Eye (tissue), 1 donor: ENCODE results near the gene SSU72.
"Not testable (repeated sequence)": the region's sequence is repeated elsewhere in the genome, so short reads cannot be mapped to it uniquely, and the experiment has no call there.

Source experiments
- DNase-seq: peaks from one replicate; pipeline ENCODE4 v3.0.0-alpha.2; 2015

SSU72 gene

DNA sequence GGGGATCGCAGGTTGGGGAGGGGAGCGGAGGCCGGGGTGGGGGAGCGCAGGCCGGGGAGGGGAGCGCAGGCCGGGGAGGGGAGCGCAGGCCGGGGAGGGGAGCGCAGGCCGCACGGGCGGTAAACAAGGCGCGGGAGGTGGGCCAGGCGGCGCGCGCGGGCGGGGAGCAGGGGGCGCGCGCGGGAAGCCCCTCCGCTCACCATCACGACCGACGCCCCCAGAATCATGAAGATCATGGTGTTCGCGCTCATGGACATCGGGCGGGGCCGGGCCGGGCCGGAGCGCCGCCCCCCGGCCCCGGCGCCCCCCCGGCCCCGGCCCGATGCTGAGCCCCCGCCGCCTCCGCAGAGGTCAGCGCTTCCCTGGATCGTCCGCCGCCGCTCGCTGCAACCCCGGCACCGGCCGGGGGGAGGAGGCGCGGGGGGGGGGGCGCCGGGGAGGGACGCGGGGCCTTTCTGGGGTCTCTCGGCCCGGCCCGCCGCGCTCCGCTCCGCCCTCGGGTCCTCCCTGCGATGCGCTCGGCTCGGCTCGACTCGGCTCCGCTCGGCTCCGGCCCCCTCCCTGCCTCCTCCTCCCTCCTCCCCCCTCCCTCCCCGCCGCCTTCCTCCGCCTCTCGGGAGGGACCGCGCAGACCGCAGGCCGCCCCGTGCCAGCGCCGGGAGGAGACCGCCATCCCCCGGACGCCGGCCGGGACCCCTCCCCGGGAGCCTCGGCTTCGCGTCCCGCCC is 34.4 kb downstream of the SSU72 start, which contains the start of gene TMEM240:
Gene TMEM240 (minus strand): TSS at position 535 of the 728 bp plus-strand sequence. CDS start 278 bp downstream, at position 257.
- DNase-seq, result peak; percentile 93

DNA sequence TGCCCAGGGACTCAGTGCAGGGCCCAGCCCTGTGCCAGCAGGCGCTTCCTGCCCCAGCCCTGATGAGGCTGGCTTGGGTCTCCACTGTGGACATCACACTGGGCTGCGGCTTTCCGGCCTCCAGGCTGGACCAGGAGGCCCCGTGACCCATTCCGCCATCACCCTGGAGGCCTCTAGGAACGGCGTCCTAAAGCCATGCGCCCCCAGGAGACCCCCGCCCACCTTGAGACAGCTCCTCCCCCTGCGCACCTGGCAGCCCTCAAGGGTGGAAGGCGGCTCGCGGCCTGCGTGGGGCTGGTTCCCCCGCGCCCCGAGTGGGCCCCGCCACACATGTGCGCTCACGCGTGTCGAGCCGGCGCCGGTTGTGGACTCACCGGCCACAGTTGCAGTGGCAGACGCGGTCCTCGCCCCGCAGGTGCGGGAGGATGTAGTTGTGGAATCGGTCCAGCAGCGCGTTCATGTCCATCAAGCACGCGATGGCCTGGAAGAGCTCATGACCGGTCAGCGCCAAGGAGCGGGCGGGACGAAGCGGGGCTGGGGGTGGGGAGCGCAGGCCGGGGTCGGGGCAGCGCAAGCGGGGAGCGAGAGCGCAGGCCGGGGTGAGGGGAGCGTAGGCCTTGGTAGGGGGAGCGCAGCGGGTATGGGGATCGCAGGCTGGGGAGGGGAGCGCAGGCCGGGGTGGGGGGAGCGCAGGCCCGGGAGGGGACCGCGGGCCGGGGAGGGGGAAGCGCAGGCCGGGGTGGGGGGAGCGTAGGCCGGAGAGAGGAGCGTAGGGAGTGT is 35.2 kb downstream of the SSU72 start:
- peak; percentile 75 for DNase-seq

DNA sequence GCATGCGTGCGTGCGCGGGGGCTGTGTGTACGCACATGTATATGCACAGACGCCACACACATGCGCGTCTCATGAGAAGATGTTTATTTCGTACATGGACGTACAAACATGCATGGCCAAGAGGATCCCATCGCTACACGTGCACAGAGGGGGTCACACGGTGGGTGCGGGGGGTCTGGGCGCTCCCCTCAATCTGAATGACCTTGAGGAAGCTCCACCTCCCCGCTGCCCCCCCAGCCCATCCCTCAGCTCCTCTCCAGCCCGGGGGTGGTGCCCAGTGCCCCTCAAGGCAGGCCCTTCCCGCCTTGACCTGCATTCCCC is 35.7 kb downstream of the SSU72 start:
- DNase-seq, result no peak

DNA sequence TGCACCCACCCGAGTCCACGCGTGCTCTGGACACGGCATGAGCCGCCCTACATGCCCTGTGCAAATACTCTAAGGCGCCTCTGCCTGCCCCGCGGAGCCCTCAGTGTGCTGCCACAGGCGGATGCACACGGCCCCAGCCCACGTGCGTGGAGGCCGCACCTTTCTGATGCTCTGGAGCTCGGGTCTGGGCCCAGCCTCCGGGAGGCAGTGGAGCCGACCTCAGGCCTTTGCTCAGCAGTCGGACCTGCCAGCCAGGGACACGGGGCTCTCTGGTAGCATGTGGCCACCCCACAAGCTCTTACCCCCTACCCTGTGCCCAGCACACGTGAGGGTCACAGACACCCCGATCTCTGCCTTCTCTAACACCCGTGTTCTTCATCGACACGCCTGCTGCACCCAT is 36.3 kb downstream of the SSU72 start:
- DNase-seq, result no peak

DNA sequence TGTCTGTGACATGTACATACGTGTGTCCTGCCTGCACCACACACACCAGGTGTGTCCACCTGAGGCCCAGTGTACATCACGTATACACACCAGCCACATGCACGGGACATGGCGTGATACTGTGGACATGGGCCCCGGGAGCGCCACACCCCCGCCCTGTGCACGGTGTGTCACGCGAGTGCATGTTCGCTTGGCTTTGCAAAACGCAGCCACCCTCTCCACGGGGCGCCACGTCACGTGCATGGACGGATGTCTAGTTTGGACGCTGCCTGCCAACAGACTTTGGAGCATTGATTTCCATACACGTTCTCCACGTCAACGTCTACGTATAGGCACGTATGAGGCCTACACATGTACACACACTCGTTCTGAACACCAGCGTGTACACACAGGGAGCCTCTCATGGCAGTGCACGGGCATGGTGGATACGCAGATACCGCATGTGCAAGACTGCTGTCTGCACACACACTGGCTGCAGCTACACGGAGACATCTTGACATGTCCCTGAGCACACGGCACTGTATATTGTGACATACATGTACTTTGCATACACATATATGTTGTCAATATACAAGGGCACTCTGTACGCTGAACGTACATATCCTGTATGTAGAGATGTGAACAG is 36.9 kb downstream of the SSU72 start:
- no peak for DNase-seq

DNA sequence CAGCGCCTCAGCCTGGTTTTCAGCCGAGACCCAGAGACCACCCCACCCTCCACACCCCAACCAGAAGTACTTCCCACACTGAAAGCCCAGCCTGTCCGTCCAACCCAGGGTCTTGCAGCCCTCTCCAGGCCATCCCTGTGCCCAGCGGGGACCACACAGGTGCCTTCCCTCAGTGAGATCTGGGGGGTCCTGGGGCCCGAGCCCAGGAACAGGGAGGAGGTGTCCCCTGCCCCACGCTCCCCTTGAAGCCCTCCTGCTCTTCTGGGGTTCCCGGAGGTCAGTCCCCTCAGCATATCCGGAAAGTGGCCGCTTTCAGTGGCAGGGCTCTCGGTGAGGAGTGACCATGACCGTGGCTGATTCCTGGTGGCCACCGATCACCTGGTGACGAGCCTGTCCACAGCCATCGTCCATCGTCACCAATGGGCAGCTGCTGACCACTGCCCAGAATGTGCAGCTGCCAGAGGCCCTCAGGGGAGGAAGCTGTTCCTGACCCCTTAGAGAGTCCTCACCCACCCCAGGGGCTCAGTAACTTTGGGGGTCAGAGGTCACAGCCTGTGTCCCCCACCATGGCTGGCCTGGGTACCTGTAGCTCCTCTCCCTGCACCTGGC is 37.6 kb downstream of the SSU72 start:
- no peak for DNase-seq

DNA sequence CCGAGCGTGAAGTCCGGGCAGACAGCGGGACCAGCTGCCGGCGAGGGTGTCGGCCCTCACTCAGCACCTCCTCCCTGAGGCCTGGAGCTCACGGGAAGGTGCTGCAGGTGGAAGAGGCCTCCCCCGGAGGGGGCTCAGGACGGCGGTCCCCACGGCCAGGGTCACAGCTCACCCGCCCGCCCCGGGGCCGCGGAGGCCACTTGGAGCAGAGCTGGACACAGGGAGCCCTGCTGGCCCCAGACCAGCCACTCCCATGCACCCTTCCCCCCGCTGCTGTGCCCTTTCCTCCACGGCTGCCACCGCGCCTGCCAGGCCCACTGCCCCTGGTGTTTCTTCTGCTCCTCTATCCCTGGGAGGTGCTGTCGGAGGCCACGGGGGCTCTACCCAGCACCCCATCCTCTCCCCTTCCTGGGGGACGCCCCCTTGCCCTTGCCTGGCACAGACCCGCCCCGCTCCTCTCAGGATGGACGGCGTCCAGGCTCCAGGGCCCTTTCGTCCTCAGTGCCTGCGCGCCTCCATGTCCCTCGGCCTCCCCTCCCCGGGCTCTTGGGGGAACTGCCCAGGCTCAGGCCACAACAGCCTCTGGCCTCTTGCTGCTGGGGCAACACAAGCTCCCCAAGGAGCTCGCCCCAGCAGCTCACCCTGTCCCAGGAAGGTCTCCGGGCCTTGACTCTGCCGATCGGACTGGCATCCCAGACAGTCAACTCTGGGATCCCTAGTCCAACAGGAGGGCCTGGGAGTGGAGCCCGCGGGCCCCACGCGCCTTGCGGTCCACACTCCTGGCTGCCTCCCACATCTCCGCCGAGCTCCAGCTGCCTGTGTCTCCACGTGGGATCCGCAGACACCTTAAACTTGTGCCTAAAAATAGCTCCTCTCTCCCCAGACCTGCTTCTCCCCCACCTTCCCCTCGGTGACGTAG is 38.4 kb downstream of the SSU72 start:
- DNase-seq, result no peak

DNA sequence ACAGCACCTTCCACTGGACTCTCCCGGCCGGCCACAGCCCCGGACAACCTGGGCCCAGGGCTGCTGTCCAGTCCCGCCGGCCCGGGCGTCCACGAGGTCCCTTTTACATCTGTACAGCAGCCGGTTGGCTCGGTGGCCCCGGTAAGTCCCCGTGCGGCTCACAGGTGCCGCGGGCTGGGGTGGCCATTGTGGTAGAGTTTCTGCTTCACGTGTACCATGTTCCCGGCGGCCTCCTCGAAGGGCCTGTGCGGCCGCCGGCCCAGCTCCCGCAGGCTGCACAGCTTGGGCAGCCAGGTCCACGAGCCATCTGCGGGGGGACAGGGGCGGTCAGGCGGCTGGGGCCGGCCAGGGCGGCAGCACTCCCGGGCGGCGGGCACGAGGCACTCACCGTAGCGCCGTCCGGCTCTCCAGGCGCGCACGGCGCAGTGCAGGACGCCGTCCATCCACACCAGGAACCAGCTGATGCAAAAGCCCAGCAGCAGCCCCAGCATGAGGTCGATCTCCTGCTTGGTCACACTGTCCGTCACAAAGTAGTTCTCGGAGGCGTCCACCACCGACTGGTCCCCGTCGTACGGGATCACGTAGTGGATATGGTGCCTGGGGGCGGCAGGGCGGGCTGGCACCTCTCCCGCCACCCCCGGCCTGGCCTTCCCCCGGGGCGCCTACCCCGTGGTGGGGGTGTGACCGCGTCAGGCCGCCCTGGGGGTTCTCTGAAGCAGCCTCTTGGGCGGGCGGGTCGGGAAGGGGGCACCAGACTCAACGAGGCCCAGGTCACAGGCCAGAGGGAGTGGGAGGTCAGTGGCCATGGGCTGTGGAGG is 39.3 kb downstream of the SSU72 start:
- DNase-seq, result no peak

DNA sequence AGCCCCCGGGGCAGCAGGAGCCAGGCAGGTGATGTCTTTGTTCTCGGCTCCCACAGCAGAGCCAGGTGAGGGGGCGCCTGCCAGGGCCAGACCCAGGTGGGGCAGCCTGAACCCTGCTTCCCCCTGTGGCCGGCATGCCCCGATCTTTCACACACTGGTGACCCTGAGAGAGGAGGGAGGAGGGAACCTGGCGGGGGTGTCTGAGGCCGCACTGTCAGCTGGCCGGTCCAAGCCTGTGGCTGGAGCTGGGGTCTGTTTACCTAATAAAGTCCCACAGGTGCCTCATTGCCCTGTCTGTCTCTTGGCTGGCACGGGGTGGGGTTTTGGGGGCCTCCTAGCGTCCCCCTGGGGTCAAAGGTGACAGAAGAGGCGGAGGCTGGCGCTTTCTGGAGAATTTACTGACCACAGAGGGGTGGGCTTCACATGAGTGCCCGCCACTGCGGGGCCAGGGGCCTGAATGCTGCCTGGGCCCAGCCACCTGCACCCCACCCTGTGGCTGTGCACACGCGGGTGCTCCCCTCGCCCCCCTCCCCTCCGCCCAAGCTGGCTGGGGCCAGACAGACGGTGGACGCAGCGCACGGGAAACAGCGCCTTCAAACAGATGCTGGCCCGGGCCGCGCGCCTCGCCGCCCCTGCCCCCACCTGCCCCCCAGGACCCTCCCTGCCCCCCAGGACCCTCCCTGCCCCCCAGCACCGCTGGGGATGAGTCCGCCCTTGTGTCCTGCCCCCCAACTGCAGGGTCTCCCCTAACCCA is 40.1 kb downstream of the SSU72 start:
- no peak for DNase-seq

DNA sequence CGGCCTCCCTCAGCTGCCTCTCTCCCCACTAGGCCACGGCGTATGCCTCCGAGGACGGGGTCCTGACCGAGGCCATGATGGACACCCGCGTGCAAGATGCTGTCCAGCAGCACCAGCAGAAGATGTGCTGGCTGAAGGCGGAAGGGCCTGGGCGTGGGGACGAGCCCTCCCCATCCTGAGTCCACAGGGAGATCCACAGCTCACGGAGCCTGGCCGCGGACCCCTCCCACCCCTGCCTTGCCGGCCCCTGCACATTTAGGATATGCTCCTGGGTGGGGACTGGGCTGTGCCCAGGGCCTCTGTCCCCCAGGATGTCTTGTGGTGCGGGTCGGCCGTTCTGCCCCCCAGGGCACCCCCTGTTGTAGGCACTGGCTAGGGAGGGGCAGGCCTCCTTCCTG is 40.8 kb downstream of the SSU72 start:
- DNase-seq, result not testable (repeated sequence)

DNA sequence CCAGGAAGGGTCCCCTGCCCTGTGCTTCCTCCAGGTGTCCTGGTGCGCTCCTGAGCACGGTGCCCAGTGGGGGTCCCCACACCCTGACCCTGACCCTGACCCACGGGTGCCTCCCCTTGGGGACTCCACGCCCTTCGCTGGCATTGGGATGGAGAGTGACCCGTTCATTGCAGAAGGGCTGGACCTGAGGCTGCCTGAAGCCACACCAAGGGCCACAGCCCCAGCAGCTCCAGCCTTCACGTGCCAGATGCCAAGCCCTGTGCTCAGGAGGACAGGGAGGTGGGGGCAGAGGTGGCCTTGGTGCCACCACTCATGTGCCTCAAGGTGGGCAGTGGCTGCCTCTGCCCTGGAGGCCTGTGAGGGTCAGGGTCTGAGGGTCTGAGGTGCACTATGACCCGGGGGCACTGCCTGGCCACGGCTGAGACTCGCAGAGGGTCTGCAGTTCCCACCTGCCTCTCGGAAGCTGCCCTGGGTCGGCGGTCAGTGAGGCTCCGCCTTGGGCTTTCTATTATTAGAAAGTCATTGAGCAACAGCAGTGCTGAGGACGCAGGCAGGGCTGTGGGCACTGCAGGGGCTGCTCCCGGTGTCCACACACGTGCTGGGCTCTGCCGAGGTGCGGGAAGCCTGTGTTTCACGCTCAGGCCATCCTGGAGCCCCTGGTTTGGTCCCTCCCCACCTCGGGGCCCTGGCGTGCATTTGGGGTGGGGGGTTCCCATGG is 41.3 kb downstream of the SSU72 start:
- not testable (repeated sequence) for DNase-seq

DNA sequence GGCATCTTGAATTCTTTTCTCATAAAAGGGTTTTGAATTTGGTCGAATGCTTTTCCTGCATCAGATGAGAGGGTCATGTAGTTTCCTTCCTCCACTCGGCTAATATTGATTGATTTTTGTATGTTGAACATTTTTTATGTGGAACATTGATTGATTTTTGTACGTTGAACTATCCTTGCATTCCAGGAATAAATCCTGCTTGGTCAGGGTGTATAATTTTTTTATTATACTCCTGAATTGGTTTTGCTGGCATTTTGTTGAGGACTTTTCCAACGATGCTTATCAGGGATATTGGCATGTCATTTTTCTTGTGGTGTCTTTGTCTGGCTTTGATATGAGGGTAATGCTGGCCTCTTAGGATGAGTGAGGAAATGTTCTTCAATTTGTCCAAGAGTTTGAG is 42.7 kb downstream of the SSU72 start:
- no peak for DNase-seq

DNA sequence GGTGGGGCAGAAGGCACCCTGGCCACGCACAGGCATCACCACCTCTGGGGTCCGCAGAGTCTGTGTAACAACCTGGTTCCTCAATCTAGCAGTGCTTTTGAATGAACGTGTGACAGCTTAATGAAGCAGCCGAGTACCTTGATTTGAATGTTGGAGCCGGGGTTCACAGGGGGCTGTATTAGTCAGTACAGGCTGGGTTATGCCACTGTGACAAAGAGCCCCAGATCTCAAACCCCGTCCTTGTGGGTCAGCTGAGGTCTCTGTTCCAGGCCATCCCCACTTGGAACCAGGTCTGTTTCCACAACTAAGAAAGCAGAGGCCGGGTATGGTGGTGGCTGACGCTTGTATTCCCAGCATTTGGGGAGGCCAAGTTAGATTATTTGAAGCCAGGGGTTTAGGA is 44.7 kb downstream of the SSU72 start:
- DNase-seq, result no peak

DNA sequence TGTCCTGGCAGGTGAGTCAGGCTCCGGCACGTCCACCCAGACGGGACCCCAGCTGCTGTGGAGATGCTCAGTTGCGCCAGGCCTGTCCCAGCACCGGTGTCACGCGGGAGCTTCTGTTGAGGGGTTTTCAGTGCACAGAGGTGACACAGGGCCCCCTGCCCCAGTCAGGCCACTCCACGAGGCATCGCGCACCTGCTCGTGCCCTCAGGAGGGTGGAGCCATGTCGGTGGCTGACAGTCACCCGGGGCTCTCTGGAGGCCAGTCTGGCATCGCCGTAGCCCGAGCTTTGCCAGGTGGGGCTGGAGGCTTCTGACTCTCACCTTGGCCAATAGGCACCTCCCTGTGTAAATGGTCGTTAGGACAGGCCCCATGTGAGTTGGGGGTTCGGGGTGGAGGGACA is 45.3 kb downstream of the SSU72 start:
- DNase-seq, result no peak

DNA sequence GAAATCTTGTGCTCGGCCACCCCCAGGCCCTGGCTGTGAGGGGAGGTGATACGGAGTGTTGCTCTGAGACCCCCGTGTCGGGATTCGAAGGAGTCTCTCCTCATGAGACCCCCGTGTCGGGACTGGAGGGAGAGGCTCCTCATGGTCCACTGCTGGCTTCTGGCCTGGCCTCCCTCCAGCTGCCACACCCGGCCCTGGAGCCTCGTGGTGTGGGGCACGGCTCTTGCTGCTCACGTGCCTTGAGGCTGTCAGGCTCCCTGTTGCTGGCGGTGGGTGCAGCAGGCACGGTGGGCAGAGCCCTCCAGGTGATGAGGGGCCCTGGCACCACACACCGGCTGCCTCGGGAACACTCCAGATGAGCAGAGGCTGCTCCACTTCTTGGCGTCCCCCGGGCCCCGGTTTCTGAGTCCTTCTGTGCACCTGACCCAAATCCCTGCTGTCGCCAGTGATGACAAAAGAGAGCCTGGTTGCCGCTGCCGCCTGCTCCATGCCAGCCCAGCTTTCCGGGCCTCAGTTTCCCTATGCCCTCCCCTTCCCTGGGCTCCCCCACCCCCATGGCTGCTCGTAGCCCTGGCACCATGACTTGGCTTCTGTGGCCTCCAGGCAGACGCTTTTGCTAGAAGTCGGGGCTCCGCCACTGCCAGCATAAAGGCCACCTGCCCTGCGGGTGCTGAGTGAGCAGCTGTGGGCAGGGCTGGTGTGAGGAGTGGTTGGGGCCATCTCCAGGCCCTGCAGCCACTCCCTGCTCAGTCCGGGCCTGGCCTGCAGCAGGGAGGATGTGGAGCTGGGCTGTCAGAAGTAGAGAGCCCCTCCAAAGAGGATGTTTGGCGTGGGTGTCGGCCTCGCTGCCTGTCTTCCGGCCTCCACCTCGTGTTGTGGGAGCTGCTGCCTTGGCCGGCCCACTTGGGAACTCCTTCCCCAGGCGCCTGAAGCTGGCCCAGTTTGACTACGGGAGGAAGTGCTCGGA is 46.1 kb downstream of the SSU72 start:
- no peak for DNase-seq

DNA sequence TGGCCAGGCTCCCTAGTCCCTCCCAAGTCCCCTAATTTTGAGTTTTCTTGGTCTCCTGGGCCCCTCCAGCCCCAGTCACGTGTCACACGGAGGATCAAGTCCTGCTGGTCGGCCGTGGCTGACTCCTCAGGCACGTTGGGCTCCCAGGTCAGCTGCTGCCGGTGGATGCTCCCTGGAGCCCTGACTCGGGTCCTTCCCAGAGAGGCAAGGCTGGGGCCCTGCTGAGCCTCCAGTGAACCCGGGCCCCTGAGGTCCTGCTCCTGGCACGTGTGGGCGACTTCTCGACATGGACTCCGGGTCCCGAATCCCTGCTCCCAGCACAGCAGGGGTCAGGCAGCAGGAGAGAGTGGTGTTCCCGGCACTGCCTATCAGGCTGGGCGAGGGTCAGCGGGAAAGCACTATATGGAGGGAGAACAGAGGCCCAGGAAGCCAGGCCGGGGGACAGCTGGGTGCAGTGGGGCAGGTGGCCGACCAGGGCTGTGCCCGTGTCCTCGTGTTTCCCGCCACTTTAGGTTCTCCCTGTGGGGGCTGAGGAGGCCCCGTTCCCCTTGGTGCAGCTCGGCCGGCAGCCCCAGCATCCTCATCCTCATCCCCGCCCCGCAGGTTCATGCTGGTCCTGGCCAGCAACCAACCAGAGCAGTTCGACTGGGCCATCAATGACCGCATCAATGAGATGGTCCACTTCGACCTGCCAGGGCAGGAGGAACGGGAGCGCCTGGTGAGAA is 47.4 kb downstream of the SSU72 start:
- DNase-seq, result no peak

DNA sequence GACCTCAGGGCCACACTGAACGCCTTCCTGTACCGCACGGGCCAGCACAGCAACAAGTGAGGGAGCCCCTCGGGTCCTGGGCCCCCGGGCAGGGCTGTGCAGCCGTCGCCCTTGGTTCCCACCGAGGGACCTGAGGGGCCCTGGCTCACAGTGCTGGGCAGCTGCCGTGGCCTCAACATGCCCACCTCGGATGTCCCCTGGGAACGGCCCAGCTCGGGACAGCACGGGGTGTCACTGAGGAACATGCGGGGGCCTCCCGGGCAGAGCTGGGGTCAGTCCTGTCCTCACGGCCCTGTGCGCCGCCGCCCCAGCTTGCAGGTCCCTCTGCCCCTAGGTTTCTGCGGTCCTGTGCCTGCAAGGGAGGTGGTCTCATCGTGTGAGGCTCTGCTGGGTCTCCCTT is 48.2 kb downstream of the SSU72 start:
- DNase-seq, result not testable (repeated sequence)

DNA sequence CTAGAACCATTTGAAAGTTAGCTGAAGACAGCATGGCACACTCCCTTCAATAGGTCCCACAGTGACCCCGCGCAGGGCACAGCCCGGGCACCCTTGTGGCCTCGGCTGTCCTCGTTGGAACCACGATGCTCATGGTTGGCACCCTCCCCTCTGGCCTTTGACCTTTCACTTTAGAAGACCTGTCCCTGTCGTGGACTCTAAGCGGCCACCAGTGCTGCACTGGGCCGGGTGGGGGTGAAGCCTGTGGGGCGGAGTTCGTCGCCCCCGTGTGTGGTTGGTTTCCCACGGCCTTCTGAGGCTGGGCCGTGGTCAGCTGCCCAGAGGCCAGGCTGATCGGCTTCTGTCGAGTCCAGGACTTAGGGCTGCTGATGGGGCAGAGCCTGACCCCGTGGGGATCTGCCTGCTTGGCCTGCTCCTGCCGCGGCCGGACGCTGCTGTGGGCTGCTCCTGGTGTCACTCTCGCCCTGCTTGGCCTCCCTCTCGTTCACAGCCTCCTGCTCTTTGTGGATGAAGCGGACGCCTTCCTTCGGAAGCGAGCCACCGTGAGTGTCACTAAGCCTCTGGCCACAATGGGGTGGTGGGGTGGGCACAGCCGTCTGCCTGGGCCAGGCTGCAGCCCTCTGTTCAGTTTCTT is 49.8 kb downstream of the SSU72 start:
- DNase-seq, result not testable (repeated sequence)
